Lung (tissue), 12 donors: ENCODE results near the gene TJP1. TPM values are rescaled to one million over a fixed set of nuclear protein-coding genes. Genes with fewer than 3 reads are reported as not detected.

Experiments
- ATAC-seq: fragments of 200-7000 bp; cut with Tn5 transposase; one replicate; pipeline ENCODE4 v1.9.1; 2020; ENCODE audit warnings: moderate number of reproducible peaks; ENCODE audit not compliant: insufficient read depth, low FRiP score
- DNase-seq, 3 donors: peaks; one replicate each; pipeline ENCODE4 v3.0.0-alpha.2; 2013 to 2017
- H3K27ac ChIP-seq, 2 donors: one replicate each; pipeline ENCODE4 v1.5.1; 2013; ENCODE audit warnings: mild to moderate bottlenecking in 2 of 2, moderate library complexity in 2 of 2, control low read depth in 1 of 2, inconsistent platforms in 1 of 2, low read depth in 1 of 2, low read length in 1 of 2
- H3K27me3 ChIP-seq, 3 donors: one replicate each; pipeline ENCODE4 v1.5.1; 2013; ENCODE audit warnings: low read length in 2 of 3; ENCODE audit not compliant: control insufficient read depth in 3 of 3, insufficient read depth in 3 of 3
- H3K36me3 ChIP-seq, 4 donors: one replicate each; pipeline ENCODE4 v1.5.1; 2013; ENCODE audit warnings: low read length in 4 of 4, mild to moderate bottlenecking in 1 of 4, moderate library complexity in 1 of 4; ENCODE audit not compliant: control insufficient read depth in 4 of 4, insufficient read depth in 4 of 4
- H3K4me1 ChIP-seq, 5 donors: one replicate each; pipeline ENCODE4 v1.5.1; 2013; ENCODE audit warnings: low read length in 5 of 5, mild to moderate bottlenecking in 2 of 5, moderate library complexity in 1 of 5; ENCODE audit not compliant: control insufficient read depth in 5 of 5, insufficient read depth in 5 of 5
- H3K4me3 ChIP-seq: one replicate; pipeline ENCODE4 v1.5.1; 2013; ENCODE audit warnings: mild to moderate bottlenecking, control low read depth, moderate library complexity
- H3K9ac ChIP-seq, 2 donors: one replicate each; pipeline ENCODE4 v1.5.1; 2013; ENCODE audit warnings: low read length in 2 of 2, control low read depth in 1 of 2; ENCODE audit not compliant: insufficient read depth in 1 of 2
- H3K9me3 ChIP-seq, 4 donors: one replicate each; pipeline ENCODE4 v1.5.1; 2013; ENCODE audit warnings: low read length in 3 of 4, mild to moderate bottlenecking in 1 of 4, moderate library complexity in 1 of 4; ENCODE audit not compliant: control insufficient read depth in 4 of 4, insufficient read depth in 3 of 4
- CTCF ChIP-seq: IDR thresholded peaks from 2 replicates; pipeline ENCODE4 v1.5.1; 2012; ENCODE audit warnings: mild to moderate bottlenecking; ENCODE audit errors: control extremely low read depth, extremely low read depth
- WGBS, 2 donors: extraction: QIAGEN DNeasy Blood & Tissue Kit; methylation state at CpG; one replicate each; pipeline ENCODE4 v1.1.7; 2013; 5-methylcytosine and 5-hydroxymethylcytosine counted together
- polyA plus RNA-seq, 2 donors: library from polyadenylated mRNA; stranded (reverse); fragments of 200-250 nt; gene quantifications; one replicate each; pipeline ENCODE4 v1.2.1, GENCODE V29; 2013
- total RNA-seq, 2 donors: library from RNA; depleted of rRNA in 1 of 2; stranded (reverse); fragments of >200 nt in 1 of 2; gene quantifications; one replicate each; pipeline ENCODE4 v1.2.1, GENCODE V29; 2014 to 2021
- donor health status: control.
- donor health status: control.
- donor health status: Bipolar disorder and iron deficiency.
- donor health status: healthy.
- donor health status: DM: yes; HTN: yes; CAD: no.

The TJP1 gene
- total and polyA plus RNA-seq, 4 donors = 20.6 to 211 (median 53.8) TPM

- ATAC-seq = no peak
- H3K36me3 ChIP-seq = peaks cover 0 to 9% (median 7%) of the 10 kb centered on the region in 4 donors
- no peaks in the 10 kb centered on the region for H3K9me3 ChIP-seq
- H3K27me3 ChIP-seq = no peaks in the 10 kb centered on the region
- WGBS, 2 donors = 96 to 97% methylated on average over 7 of the region's 7 CpGs
- no peak overlapping the region for H3K9ac ChIP-seq
- no peak for DNase-seq
- H3K27ac ChIP-seq = no peak overlapping the region
- H3K4me3 ChIP-seq = no peak overlapping the region
- H3K4me1 ChIP-seq = peaks cover 2 to 14% (median 8%) of the 10 kb centered on the region in 5 donors
- TF ChIP-seq CTCF = no peak
Measured at GRCh38 chr15:29753506-29753905, 68.8 kb downstream of the TJP1 start.

- no peak overlapping the region for H3K27ac ChIP-seq
Measured at GRCh38 chr15:29750754-29751153, 71.5 kb downstream of the TJP1 start.

GRCh38 chr15:29749365-29750086 is 72.7 kb downstream of the TJP1 start:
- H3K36me3 ChIP-seq = peaks cover 0 to 8% (median 6%) of the 10 kb centered on the region in 4 donors
- DNase-seq = no peak
- WGBS, 2 donors = 80 to 87% methylated on average over 15 of the region's 15 CpGs
- no peak for ATAC-seq
- peaks cover 0 to 2% (median 0%) of the 10 kb centered on the region in 5 donors for H3K4me1 ChIP-seq
- TF ChIP-seq CTCF = no peak
- H3K9me3 ChIP-seq = no peaks in the 10 kb centered on the region
- H3K27ac ChIP-seq = no peak overlapping the region
- no peak overlapping the region for H3K9ac ChIP-seq
- no peaks in the 10 kb centered on the region for H3K27me3 ChIP-seq
- no peak overlapping the region for H3K4me3 ChIP-seq

More at GRCh38 chr15:29750754-29751153, 71.5 kb downstream of the TJP1 start:
- Histone ChIP-seq H3K36me3 (peaks cover 0 to 9% (median 8%) of the 10 kb centered on the region in 4 donors), H3K9ac (no peak overlapping the region), H3K4me3 (no peak overlapping the region), H3K4me1 (peaks cover 0 to 2% (median 0%) of the 10 kb centered on the region in 5 donors), H3K9me3 (no peaks in the 10 kb centered on the region), H3K27me3 (no peaks in the 10 kb centered on the region)
- ATAC-seq = no peak
- WGBS, 2 donors = 57 to 73% methylated on average over 2 of the region's 2 CpGs
- TF ChIP-seq CTCF = no peak
- peak in 1 of 3 donors; percentile 16 for DNase-seq
